H1 (cell line): Measurements from ENCODE around the gene RALGAPA1.

Experiments used
- EP300 ChIP-seq, 2 experiments: IDR thresholded peaks; 1 replicate in 1 of 2; 2 replicates in 1 of 2; pipeline ENCODE4 v1.6.1; 2011 to 2012; ENCODE audit warnings: low read depth in 2 of 2, low read length in 2 of 2, mild to moderate bottlenecking in 2 of 2, borderline replicate concordance in 1 of 2, inconsistent platforms in 1 of 2, moderate library complexity in 1 of 2
- PHF8 ChIP-seq: fragments of 200-600 bp; sonication (generic); conservative IDR thresholded peaks from 2 replicates; pipeline ENCODE4 v1.7.1; 2012; ENCODE audit warnings: low read depth, mild to moderate bottlenecking, inconsistent platforms, low read length, moderate library complexity
- POLR2AphosphoS5 ChIP-seq: IDR thresholded peaks from 2 replicates; pipeline ENCODE4 v1.6.1; 2011; ENCODE audit warnings: low read depth, low read length
- RAD21 ChIP-seq, 2 experiments: IDR thresholded peaks in 1 of 2; conservative IDR thresholded peaks in 1 of 2; 2 replicates each; pipeline ENCODE4 v1.6.1; 2011; ENCODE audit warnings: low read depth in 2 of 2, low read length in 2 of 2, improper control_type of control experiment in 1 of 2, inconsistent platforms in 1 of 2, mild to moderate bottlenecking in 1 of 2, moderate library complexity in 1 of 2
- TAF1 ChIP-seq: IDR thresholded peaks from 2 replicates; pipeline ENCODE4 v1.6.1; 2011; ENCODE audit warnings: mild to moderate bottlenecking, low read depth, low read length
- TEAD4 ChIP-seq: IDR thresholded peaks from 2 replicates; pipeline ENCODE4 v1.6.1; 2012; ENCODE audit warnings: low read depth, low read length, inconsistent platforms, mixed read lengths
- ZNF274 ChIP-seq: IDR thresholded peaks from 2 replicates; pipeline ENCODE4 v1.7.0; 2012; ENCODE audit warnings: low read length, borderline replicate concordance; ENCODE audit errors: extremely low read depth
- TF ChIP-seq, protein P1 (sequence below), 3 experiments: IDR thresholded peaks; 1 replicate in 2 of 3; 2 replicates in 1 of 3; pipeline versions ENCODE4 v1.5.1 to v1.6.1; 2011; ENCODE audit warnings: low read length in 3 of 3, mild to moderate bottlenecking in 3 of 3, inconsistent platforms in 2 of 3, low read depth in 1 of 3, moderate library complexity in 1 of 3; ENCODE audit not compliant: insufficient read depth in 1 of 3; ENCODE audit errors: control extremely low read depth in 1 of 3

DNA sequence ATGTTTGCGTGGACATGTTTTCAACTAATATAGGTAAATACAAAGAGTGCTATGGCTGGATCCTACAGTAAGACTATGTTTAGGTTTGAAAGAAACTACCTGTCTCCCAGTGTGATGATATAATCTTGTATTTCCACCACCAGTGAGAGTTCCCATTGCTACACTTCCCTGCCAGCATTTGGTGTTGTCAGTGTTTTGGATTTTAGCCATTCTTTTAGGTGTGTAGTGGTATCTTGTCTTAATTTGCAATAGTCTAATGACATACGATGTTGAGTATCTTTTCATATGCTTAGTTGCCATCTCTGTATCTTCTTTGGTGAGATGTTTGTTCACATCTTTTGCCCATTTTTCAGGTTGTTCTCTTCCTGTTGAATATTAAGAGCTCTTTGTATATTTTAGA, 103.5 kb downstream of the RALGAPA1 start:
- TF ChIP-seq PHF8 (no peak), POLR2AphosphoS5 (no peak), TEAD4 (no peak), ZNF274 (no peak), EP300 (IDR thresholded peaks at IDR 0.05; ENCODE audit: borderline replicate concordance in 1 of 2, low read depth in 2 of 2, low read length in 2 of 2) (no peak), TAF1 (no peak), RAD21 (IDR thresholded peaks at IDR 0.05 in 1 of 2, conservative IDR thresholded peaks at IDR 0.05 in 1 of 2; ENCODE audit: low read depth in 2 of 2, low read length in 2 of 2) (no peak)
- TF ChIP-seq, protein P1, sequence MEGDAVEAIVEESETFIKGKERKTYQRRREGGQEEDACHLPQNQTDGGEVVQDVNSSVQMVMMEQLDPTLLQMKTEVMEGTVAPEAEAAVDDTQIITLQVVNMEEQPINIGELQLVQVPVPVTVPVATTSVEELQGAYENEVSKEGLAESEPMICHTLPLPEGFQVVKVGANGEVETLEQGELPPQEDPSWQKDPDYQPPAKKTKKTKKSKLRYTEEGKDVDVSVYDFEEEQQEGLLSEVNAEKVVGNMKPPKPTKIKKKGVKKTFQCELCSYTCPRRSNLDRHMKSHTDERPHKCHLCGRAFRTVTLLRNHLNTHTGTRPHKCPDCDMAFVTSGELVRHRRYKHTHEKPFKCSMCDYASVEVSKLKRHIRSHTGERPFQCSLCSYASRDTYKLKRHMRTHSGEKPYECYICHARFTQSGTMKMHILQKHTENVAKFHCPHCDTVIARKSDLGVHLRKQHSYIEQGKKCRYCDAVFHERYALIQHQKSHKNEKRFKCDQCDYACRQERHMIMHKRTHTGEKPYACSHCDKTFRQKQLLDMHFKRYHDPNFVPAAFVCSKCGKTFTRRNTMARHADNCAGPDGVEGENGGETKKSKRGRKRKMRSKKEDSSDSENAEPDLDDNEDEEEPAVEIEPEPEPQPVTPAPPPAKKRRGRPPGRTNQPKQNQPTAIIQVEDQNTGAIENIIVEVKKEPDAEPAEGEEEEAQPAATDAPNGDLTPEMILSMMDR (IDR thresholded peaks at IDR 0.05; ENCODE audit: control extremely low read depth in 1 of 3, insufficient read depth in 1 of 3, low read depth in 1 of 3, low read length in 3 of 3) = no peak
